ENCODE data around the gene ERBB3.

ERBB3 gene

DNA sequence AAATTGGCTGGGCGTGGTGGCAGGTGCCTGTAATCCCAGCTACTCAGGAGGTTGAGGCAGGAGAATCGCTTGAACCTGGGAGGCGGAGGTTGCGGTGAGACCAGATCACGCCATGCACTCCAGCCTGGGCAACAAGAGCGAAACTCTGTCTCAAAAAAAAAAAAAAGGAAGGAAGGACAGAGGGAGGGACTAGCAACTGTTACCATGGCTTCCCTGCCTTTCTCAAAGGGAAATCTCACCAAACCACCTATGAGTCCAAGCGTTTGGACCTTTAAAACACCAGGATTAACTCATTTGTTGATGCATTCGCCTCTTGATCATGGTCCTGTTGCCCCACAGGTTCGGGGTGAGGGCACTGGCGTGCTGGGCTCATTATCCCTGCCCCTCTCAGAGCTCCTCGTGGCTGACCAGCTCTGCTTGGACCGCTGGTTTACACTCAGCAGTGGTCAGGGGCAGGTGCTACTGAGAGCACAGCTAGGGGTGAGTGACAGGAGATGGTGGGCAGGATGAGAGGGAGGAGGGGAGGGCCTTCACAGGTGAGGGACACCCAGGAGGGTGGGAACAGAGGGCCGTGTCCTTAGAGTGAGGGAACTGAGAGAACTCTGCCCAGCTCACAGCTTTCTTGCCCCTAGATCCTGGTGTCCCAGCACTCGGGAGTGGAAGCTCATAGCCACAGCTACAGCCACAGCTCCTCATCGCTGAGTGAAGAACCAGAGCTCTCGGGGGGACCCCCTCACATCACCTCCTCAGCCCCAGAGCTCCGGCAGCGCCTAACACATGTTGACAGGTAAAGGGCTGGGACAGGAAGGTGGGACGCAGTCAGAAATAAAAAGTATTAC is 62.2 kb downstream of the ERBB3 start:
- no peak for DNase-seq

DNA sequence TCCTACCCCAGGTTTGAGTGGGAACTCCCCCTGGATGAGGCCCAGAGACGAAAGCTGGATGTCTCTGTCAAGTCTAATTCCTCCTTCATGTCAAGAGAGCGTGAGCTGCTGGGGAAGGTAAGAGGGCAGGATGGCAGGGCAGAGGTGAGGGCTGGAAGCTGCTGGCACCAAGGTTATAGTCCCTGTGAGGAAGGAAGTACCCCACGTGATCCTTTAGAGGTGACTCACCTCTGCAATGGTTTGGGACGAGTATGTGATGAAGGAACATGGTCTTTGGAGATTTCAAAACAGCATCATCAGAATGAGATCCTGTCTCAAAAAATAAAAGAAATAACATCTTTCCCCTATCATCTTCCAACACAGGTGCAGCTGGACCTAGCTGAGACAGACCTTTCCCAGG is 63.3 kb downstream of the ERBB3 start:
- no peak for DNase-seq

DNA sequence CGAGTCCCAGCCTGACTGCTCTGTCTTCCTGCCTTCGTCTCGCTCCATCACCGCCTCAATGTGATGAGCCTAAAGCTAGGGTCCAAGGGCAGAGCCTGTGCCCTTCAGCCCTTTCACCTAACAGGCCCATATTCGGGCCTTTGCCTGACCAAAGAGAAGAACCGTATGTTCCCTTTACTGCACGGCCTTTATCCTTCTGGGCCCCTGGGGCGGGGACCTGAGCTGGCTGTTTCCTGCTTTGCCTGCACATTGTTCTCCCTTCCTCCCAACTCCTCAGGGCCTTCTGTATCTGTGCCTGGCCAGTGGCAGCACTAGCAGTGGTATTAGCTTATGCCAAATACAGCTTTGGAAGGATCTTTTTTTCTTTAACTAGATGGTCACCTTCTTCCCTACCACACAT is 63.9 kb downstream of the ERBB3 start:
- no peak for DNase-seq

DNA sequence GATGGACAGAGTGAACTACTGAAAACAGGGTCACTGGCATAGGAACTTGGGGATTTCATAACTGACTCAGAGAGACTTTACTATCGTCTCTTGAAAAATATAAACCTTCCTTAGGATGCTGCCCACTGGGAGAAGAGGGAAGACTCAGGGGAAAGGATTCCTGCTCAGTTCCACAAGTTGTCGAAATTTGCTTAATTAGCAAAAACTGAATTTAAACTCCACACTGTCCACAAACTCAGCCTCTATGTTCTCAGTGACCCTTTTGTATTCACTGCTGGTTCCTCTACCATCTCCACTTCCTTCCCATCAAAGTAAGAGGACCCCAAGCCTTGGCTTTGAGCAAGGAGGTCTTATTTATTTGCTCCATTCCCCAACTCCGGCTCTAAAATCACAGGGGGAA is 65.3 kb downstream of the ERBB3 start:
- no peak for DNase-seq

DNA sequence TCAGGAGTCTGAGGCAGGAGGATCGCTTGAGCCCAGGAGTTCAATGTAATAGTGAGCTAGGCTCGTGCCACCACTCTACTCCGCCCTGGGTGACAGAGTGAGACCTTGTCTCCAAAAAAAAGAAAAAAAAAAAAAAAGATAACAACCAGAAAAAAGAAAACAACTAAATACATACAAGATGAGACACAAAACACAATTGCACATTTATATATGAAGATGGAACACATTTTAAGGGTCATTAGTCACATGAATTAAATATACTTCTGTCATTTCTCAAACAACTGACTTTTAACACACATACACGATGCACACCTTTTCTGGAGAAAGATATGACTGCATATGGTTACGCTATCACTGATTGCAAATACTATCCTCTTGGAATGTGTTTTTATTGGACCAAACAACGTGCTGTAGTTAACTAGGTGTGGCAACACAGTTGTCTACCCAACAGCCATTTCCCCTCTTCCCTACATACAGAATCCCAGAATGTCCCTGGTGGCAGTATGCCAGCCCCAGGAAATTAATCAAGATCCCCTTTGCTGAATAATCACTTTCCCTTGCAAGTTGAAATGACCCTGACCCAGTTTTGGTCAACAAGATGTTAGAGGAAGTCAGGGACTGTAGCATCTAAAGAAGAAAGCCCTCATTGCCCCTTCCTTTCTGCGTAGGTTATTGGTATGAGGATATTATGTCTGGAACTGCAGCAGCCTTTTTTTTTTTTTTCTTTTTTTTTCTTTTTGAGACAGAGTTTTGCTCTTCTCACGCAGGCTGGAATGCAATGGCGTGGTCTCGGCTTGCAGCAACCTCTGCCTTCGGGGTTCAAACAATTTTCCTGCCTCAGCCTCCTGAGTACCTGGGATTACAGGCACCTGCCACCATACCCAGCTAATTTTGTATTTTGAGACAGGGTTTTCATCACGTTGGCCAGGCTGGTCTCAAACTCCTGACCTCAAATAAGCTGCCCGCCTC is 66.8 kb downstream of the ERBB3 start:
- DNase-seq = no peak

DNA sequence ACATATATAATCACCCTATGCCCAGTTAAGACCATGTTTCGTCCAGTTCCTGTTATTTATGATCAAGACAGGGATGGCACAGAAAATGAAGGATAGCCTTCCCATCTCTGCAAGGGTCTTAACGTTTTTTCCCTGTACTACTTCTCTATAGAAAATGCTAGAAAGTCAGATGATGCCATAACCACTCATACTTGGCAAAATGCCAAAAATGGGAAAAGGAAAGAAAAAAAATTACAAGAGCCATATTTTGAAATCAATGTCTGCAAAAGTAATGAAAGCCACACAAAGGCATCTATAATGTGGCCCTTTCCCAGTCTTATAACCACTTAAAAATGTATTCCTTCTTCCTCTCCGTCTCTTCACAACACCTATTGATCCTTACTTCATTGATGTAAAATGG is 70.6 kb downstream of the ERBB3 start:
- no peak for DNase-seq

DNA sequence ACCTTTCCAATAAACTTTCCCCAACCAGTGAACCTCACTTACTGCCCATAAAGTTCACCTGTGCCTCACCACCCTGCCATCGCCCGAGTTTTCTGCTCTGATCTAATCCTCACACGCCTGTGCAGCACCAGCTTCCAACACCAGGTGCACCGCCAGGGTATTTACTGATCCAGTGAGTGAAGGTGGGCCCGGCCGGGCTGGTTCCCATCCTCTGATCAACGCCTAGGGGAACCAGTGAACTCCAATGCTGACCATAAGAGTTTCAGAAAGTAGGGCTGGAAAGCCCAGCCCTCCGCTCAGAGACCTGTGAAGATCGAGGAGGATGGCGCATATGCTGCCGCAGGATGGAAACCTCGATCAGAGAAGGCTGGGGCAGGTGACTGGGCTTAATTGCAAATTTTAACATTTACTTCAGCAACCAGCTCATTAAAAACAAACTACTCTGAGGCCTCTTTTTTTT is 71.7 kb downstream of the ERBB3 start:
- no peak for DNase-seq

DNA sequence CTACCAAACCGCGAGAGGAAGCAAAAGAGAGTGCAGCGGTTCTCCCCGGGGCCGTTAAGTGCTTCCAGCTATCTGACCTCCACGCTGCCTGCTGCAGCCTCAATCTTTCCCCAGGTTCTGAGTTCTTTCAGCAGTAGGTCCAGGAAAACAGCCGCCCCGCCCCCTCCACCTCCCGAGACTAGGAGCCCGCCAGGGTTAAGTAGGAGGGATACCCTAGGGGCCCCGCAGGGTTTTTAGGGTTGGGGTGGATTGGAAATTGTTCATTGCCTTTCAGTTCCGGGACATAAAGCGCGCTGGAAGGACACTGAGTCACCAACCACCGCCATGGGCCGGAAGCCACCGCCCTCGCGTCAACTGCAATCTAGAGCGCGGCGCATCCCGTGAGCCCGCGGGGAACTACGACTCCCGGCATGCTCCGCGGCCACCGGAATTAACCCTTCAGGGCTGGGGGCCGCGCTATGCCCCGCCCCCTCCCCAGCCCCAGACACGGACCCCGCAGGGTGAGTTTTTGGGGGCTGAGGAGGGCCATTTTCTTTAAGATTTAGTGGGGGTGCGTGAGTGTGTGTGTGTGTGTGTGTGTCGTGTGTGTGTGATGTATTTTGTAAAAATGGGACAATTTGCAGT is 72.3 kb downstream of the ERBB3 start, which contains the start of gene MYL6B:
Gene MYL6B, plus strand, starts transcription at position 456 of the 624 bp plus-strand sequence. CDS start 1,332 bp downstream, outside the sequence.
- DNase-seq = peak; percentile 89
